H9 (cell line): ENCODE data around the gene TAOK3. TPM values are rescaled to one million over a fixed set of nuclear protein-coding genes. Genes with fewer than 3 reads are reported as not detected.

Experiments used
- DNase-seq: peaks from one replicate; pipeline ENCODE4 v3.0.0-alpha.2; 2017
- H2AFZ ChIP-seq: one replicate; pipeline ENCODE4 v1.6.1; 2013; ENCODE audit warnings: mild to moderate bottlenecking, low read length, control low read depth, moderate library complexity
- H2AK5ac ChIP-seq: 2 replicates; pipeline ENCODE4 v1.6.1; 2013; ENCODE audit warnings: low read length, control low read depth, mixed read lengths; ENCODE audit not compliant: insufficient read length
- H2BK120ac ChIP-seq: one replicate; pipeline ENCODE4 v1.6.1; 2013; ENCODE audit warnings: low read depth, mild to moderate bottlenecking, low read length, control low read depth, inconsistent platforms; ENCODE audit not compliant: poor library complexity, severe bottlenecking
- H2BK12ac ChIP-seq: 2 replicates; pipeline ENCODE4 v1.6.1; 2013; ENCODE audit warnings: low read length, control low read depth, mixed read lengths, low read depth; ENCODE audit not compliant: insufficient read length
- H2BK15ac ChIP-seq: 2 replicates; pipeline ENCODE4 v1.6.1; 2013; ENCODE audit warnings: low read depth, low read length, control low read depth
- H2BK20ac ChIP-seq: one replicate; pipeline ENCODE4 v1.6.1; 2013; ENCODE audit warnings: low read depth, mild to moderate bottlenecking, low read length, control low read depth, inconsistent platforms; ENCODE audit not compliant: poor library complexity, severe bottlenecking
- H2BK5ac ChIP-seq: 2 replicates; pipeline ENCODE4 v1.6.1; 2013; ENCODE audit warnings: low read length, control low read depth, mixed read lengths; ENCODE audit not compliant: insufficient read length
- H3K14ac ChIP-seq: 2 replicates; pipeline ENCODE4 v1.6.1; 2013; ENCODE audit warnings: low read length, control low read depth; ENCODE audit not compliant: insufficient read depth
- H3K18ac ChIP-seq: 2 replicates; pipeline ENCODE4 v1.6.1; 2013; ENCODE audit warnings: low read depth, mild to moderate bottlenecking, mixed read lengths, low read length, control low read depth; ENCODE audit not compliant: insufficient read length
- H3K23ac ChIP-seq: 2 replicates; pipeline ENCODE4 v1.6.1; 2013; ENCODE audit warnings: low read length, control low read depth, mixed read lengths, low read depth; ENCODE audit not compliant: insufficient read length
- H3K23me2 ChIP-seq: 2 replicates; pipeline ENCODE4 v1.6.1; 2013; ENCODE audit warnings: low read depth, mild to moderate bottlenecking, mixed read lengths, low read length, control low read depth; ENCODE audit not compliant: insufficient read length, poor library complexity, severe bottlenecking
- H3K27ac ChIP-seq: 2 replicates; pipeline ENCODE4 v1.5.1; 2013; ENCODE audit warnings: low read length, control low read depth, mixed read lengths, low read depth; ENCODE audit not compliant: insufficient read length
- H3K27me3 ChIP-seq: 2 replicates; pipeline ENCODE4 v1.6.1; 2013; ENCODE audit warnings: low read length, control low read depth, inconsistent platforms; ENCODE audit not compliant: insufficient read depth
- H3K4ac ChIP-seq: 2 replicates; pipeline ENCODE4 v1.6.1; 2013; ENCODE audit warnings: low read depth, mild to moderate bottlenecking, control low read depth, inconsistent platforms, low read length, moderate library complexity
- H3K4me1 ChIP-seq: 2 replicates; pipeline ENCODE4 v1.6.1; 2013; ENCODE audit warnings: low read length, control low read depth, inconsistent platforms; ENCODE audit not compliant: insufficient read depth
- H3K4me2 ChIP-seq: 2 replicates; pipeline ENCODE4 v1.6.1; 2013; ENCODE audit warnings: low read length, control low read depth, mixed read lengths; ENCODE audit not compliant: insufficient read length, insufficient read depth
- H3K56ac ChIP-seq: 2 replicates; pipeline ENCODE4 v1.6.1; 2013; ENCODE audit warnings: low read depth, mild to moderate bottlenecking, mixed read lengths, low read length, control low read depth; ENCODE audit not compliant: insufficient read length
- H3K79me1 ChIP-seq: 2 replicates; pipeline ENCODE4 v1.6.1; 2013; ENCODE audit warnings: low read depth, mild to moderate bottlenecking, moderate library complexity, low read length, control low read depth, inconsistent platforms; ENCODE audit not compliant: insufficient read depth, poor library complexity, severe bottlenecking
- H3K79me2 ChIP-seq: 2 replicates; pipeline ENCODE4 v1.6.1; 2013; ENCODE audit warnings: low read length, control low read depth, inconsistent platforms; ENCODE audit not compliant: insufficient read depth
- H3K9ac ChIP-seq: 2 replicates; pipeline ENCODE4 v1.6.1; 2013; ENCODE audit warnings: low read length, control low read depth, mixed read lengths; ENCODE audit not compliant: insufficient read length; ENCODE audit errors: extremely low read depth
- H3K9me3 ChIP-seq: one replicate; pipeline ENCODE4 v1.6.1; 2013; ENCODE audit warnings: low read depth, low read length, inconsistent platforms; ENCODE audit not compliant: control insufficient read depth
- H3T11ph ChIP-seq: one replicate; pipeline ENCODE4 v1.6.1; 2013; ENCODE audit warnings: mild to moderate bottlenecking, low read length, control low read depth, inconsistent platforms
- H4K20me1 ChIP-seq: one replicate; pipeline ENCODE4 v1.6.1; 2013; ENCODE audit not compliant: control insufficient read depth, insufficient read length, insufficient read depth
- H4K5ac ChIP-seq: 2 replicates; pipeline ENCODE4 v1.6.1; 2013; ENCODE audit warnings: low read depth, mild to moderate bottlenecking, mixed read lengths, low read length, control low read depth; ENCODE audit not compliant: insufficient read length
- H4K8ac ChIP-seq: replicated peaks from 2 replicates; pipeline ENCODE4 v1.6.1; 2013; ENCODE audit warnings: low read length, control low read depth, mixed read lengths, low read depth; ENCODE audit not compliant: insufficient read length
- H4K91ac ChIP-seq: 2 replicates; pipeline ENCODE4 v1.6.1; 2013; ENCODE audit warnings: low read depth, mild to moderate bottlenecking, moderate library complexity, mixed read lengths, low read length, control low read depth; ENCODE audit not compliant: insufficient read length
- H3K27ac Mint-ChIP-seq, 3 experiments: 2 replicates in 2 of 3; 3 replicates in 1 of 3; pipeline ENCODE4 v1.8.0; 2020 to 2021; ENCODE audit warnings: mixed read lengths in 3 of 3, mild to moderate bottlenecking in 1 of 3, moderate library complexity in 1 of 3
- H3K27me3 Mint-ChIP-seq: 2 replicates; pipeline ENCODE4 v1.8.0; 2021; ENCODE audit warnings: low read depth, mild to moderate bottlenecking, moderate library complexity, mixed read lengths
- H3K36me3 Mint-ChIP-seq, 3 experiments: 2 replicates in 2 of 3; 3 replicates in 1 of 3; pipeline ENCODE4 v1.8.0; 2020 to 2021; ENCODE audit warnings: low read depth in 3 of 3, mixed read lengths in 3 of 3; ENCODE audit not compliant: insufficient read depth in 1 of 3
- H3K4me1 Mint-ChIP-seq, 2 experiments: 2 replicates each; pipeline ENCODE4 v1.8.0; 2020; ENCODE audit warnings: mixed read lengths in 2 of 2
- H3K4me3 Mint-ChIP-seq, 2 experiments: 2 replicates in 1 of 2; 3 replicates in 1 of 2; pipeline ENCODE4 v1.8.0; 2020 to 2021; ENCODE audit warnings: mild to moderate bottlenecking in 2 of 2, mixed read lengths in 2 of 2, moderate library complexity in 1 of 2
- H3K9me3 Mint-ChIP-seq, 2 experiments: 2 replicates in 1 of 2; 3 replicates in 1 of 2; pipeline ENCODE4 v1.8.0; 2020; ENCODE audit warnings: mild to moderate bottlenecking in 2 of 2, mixed read lengths in 2 of 2, moderate library complexity in 1 of 2
- CTCF ChIP-seq: fragments of 200-600 bp; sonication (generic); conservative IDR thresholded peaks from 3 replicates; pipeline ENCODE4 v1.8.0; 2021; ENCODE audit warnings: antibody characterized with exemption, mild to moderate bottlenecking
- WGBS: extraction: QIAGEN DNeasy Blood & Tissue Kit; methylation state at CpG from one replicate; pipeline ENCODE4 v1.1.7; 2013; ENCODE audit warnings: missing lambda C conversion rate, low lambda C conversion rate, mixed read lengths; ENCODE audit not compliant: insufficient read length; ENCODE audit errors: extremely low coverage; 5-methylcytosine and 5-hydroxymethylcytosine counted together
- total RNA-seq: library from RNA; stranded (reverse); gene quantifications from 2 replicates; pipeline ENCODE4 v1.2.1, GENCODE V29; 2021

Gene TAOK3
- total RNA-seq, 1 experiment from 2014 or later = 5.2 TPM

- H4K5ac ChIP-seq = no peak overlapping the region
- no peak overlapping the region for H3K23ac ChIP-seq
- DNase-seq = no peak
- H3K9ac ChIP-seq = no peak overlapping the region
- H2AK5ac ChIP-seq = no peak overlapping the region
- H2BK120ac ChIP-seq = no peak overlapping the region
- no peak overlapping the region for H3K27ac ChIP-seq
- H3K4me1 Mint-ChIP-seq = no peaks in the 10 kb centered on the region
- no peak overlapping the region for H3K4ac ChIP-seq
- no peak overlapping the region for H3T11ph ChIP-seq
- WGBS = 100% methylated on average over 1 of the region's 3 CpGs
- H2AFZ ChIP-seq = no peak overlapping the region
- H3K9me3 ChIP-seq = no peaks in the 10 kb centered on the region
- no peaks in the 10 kb centered on the region for H3K27me3 ChIP-seq
- H3K79me1 ChIP-seq = no peaks in the 10 kb centered on the region
- H4K20me1 ChIP-seq = no peaks in the 10 kb centered on the region
- H2BK12ac ChIP-seq = no peak overlapping the region
- no peak overlapping the region for H2BK5ac ChIP-seq
- no peaks in the 10 kb centered on the region for H3K79me2 ChIP-seq
- H3K56ac ChIP-seq = no peak overlapping the region
- no peaks in the 10 kb centered on the region for H3K27me3 Mint-ChIP-seq
- H4K8ac ChIP-seq = no peak overlapping the region
- H3K4me3 Mint-ChIP-seq = no peak overlapping the region
- H3K9me3 Mint-ChIP-seq = no peaks in the 10 kb centered on the region; a peak in 1 of 5 replicates
- no peak overlapping the region for H3K14ac ChIP-seq
- TF ChIP-seq CTCF = no peak
- no peak overlapping the region for H3K27ac Mint-ChIP-seq
- H2BK15ac ChIP-seq = no peak overlapping the region
- no peaks in the 10 kb centered on the region for H3K4me1 ChIP-seq
- H4K91ac ChIP-seq = no peak overlapping the region
- H3K23me2 ChIP-seq = no peaks in the 10 kb centered on the region
- no peak overlapping the region for H2BK20ac ChIP-seq
- H3K4me2 ChIP-seq = no peak overlapping the region
- no peaks in the 10 kb centered on the region for H3K36me3 Mint-ChIP-seq
- no peak overlapping the region for H3K18ac ChIP-seq
Observed at GRCh38 chr12:118271183-118271582, 101.5 kb downstream of the TAOK3 start.
